Activated CD4-positive, CD25-positive, alpha-beta regulatory T cell treated with anti-CD3 and anti-CD28 coated beads, Interleukin-2, amount 50 U/mL, for 72 hours (primary cell): ENCODE results near the gene PDZK1IP1.
"Not testable (repeated sequence)": the region's sequence is repeated elsewhere in the genome, so short reads cannot be mapped to it uniquely, and the experiment has no call there.

Experiments used
- DNase-seq: peaks from one replicate; pipeline ENCODE4 v3.0.0; 2021

The PDZK1IP1 gene

GRCh38 chr1:47179017-47179987 lies 10.5 kb downstream of the PDZK1IP1 start:
- DNase-seq: peak; percentile 77

GRCh38 chr1:47178654-47179016 lies 11.2 kb downstream of the PDZK1IP1 start:
- DNase-seq: no peak

- DNase-seq: no peak
Measured at GRCh38 chr1:47178020-47178419, 11.8 kb downstream of the PDZK1IP1 start.

GRCh38 chr1:47175227-47175934 lies 14.5 kb downstream of the PDZK1IP1 start:
- no peak for DNase-seq

GRCh38 chr1:47174656-47175020 lies 15.2 kb downstream of the PDZK1IP1 start:
- DNase-seq: no peak

GRCh38 chr1:47172782-47173181 lies 17.1 kb downstream of the PDZK1IP1 start:
- no peak for DNase-seq

- no peak for DNase-seq
Measured at GRCh38 chr1:47164552-47164951, 25.3 kb downstream of the PDZK1IP1 start.

GRCh38 chr1:47161298-47162040 lies 28.4 kb downstream of the PDZK1IP1 start:
- DNase-seq: no peak

- DNase-seq: no peak
Measured at GRCh38 chr1:47160716-47161115, 29.1 kb downstream of the PDZK1IP1 start.

- DNase-seq: not testable (repeated sequence)
Measured at GRCh38 chr1:47157957-47158356, 31.9 kb downstream of the PDZK1IP1 start.

GRCh38 chr1:47156457-47156856 lies 33.4 kb downstream of the PDZK1IP1 start:
- DNase-seq: not testable (repeated sequence)

- not testable (repeated sequence) for DNase-seq
Measured at GRCh38 chr1:47149162-47149561, 40.7 kb downstream of the PDZK1IP1 start.

- DNase-seq: no peak
Measured at GRCh38 chr1:47147047-47147785, 42.6 kb downstream of the PDZK1IP1 start.

GRCh38 chr1:47146495-47146894 lies 43.3 kb downstream of the PDZK1IP1 start:
- not testable (repeated sequence) for DNase-seq

- DNase-seq: not testable (repeated sequence)
Measured at GRCh38 chr1:47143654-47144053, 46.2 kb downstream of the PDZK1IP1 start.

GRCh38 chr1:47140358-47140757 lies 49.5 kb downstream of the PDZK1IP1 start:
- DNase-seq: not testable (repeated sequence)

GRCh38 chr1:47137925-47138615 lies 51.8 kb downstream of the PDZK1IP1 start:
- DNase-seq: no peak

GRCh38 chr1:47137198-47137597 lies 52.6 kb downstream of the PDZK1IP1 start, which contains the start of gene CYP4A22:
Gene CYP4A22, plus strand, starts transcription at chr1:47137441. Its CDS starts 45 bp downstream, at chr1:47137486.
- DNase-seq: no peak
